Astrocyte of the spinal cord (primary cell): ENCODE data around the gene ALDH1A2.

Experiments
- DNase-seq: peaks from one replicate; pipeline ENCODE4 v3.0.0; 2011; ENCODE audit warnings: low read depth, low spot score
- H3K4me3 ChIP-seq: 2 replicates; pipeline ENCODE4 v1.5.1; 2011; ENCODE audit warnings: low read depth, mild to moderate bottlenecking, low read length, moderate library complexity
- CTCF ChIP-seq: IDR thresholded peaks from 2 replicates; pipeline ENCODE4 v1.5.1; 2012; ENCODE audit warnings: low read depth, mild to moderate bottlenecking, low read length, inconsistent platforms
- in situ Hi-C: cut with HindIII; loops from 2 replicates; pipeline ENCODE4 v1.10.0; 2017; ENCODE audit warnings: low sequenced_read_pairs

The ALDH1A2 gene

DNA sequence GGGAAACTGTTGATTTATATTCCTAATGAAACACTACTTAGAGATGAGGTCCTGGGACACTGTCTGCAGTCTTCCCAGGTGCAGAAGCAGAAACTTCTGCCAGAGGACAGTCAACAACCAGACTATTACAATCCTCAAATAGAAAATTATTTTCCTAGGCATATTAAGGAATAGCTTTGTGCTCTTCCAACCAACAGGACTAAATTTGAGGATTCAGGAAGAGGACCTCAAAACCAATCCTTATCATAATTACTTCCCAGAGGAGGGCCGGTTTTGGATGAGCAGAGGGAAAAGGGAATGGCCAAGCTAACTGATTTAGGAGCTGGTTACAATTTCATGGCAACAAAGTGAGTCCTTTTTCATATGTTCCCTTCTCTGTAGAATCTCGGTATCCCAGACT, 21.0 kb downstream of the ALDH1A2 start:
- no peak overlapping the region for H3K4me3 ChIP-seq
- in situ Hi-C loops, result no loop called here
- DNase-seq, result no peak
- TF ChIP-seq CTCF, result no peak

GRCh38 chr15:58043192-58043903, 22.2 kb downstream of the ALDH1A2 start:
- in situ Hi-C loops, result no loop called here
- H3K4me3 ChIP-seq, result no peak overlapping the region
- peak; percentile 35 for DNase-seq
- peak; percentile 75 for TF ChIP-seq CTCF

GRCh38 chr15:58042006-58042405, 23.5 kb downstream of the ALDH1A2 start:
- no peak for DNase-seq
- no peak for TF ChIP-seq CTCF
- no peak overlapping the region for H3K4me3 ChIP-seq
- in situ Hi-C loops, result no loop called here

- in situ Hi-C loops, result no loop called here
- DNase-seq, result no peak
- H3K4me3 ChIP-seq, result no peak overlapping the region
- TF ChIP-seq CTCF, result no peak
These were observed 25.4 kb downstream of the ALDH1A2 start for GRCh38 chr15:58040150-58040549.

DNA sequence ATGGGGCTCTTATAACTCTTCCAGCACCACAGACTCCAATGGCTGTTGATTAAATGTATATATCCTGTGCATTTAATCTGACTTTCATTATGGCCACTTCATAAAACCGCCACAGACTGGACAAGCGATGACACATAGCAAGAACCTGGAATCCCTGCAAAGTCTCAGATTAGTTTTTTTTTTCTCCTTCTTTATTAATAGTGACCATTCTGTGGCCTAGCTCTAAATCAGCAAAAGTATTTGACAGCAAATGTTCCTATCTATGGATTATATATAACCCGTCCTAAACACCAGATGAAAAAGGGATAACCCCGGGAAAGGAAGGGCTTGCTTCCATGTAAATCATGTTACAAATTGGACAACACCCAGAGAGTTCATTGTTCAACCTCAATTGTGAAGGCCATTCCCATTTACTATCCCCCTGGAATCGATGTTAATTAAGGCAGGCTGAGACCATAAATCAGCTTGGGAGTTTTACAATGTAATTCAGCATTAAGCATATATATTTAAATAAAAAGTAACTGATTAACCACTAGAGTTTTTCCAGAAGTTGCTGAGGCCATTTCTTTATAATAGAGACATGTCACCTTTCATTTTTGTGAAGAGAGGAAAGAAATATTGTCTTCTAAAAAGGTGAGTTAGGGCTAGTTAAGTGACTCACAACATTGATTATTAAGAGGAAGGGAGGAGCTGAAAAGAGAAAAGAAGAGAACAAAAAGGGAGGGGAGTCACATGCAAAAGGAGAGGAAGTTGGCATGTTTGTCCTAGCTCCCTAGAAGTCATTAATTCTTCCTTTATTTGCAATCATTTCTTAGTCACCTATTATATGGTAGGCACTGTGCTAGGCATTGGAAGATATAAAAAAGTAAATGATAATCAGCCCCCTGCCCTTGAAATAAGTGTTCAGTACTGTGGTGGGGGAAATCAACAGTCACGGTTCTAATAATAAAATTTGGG, 26.2 kb downstream of the ALDH1A2 start:
- in situ Hi-C loops, result no loop called here
- no peak for TF ChIP-seq CTCF
- no peak overlapping the region for H3K4me3 ChIP-seq
- no peak for DNase-seq

DNA sequence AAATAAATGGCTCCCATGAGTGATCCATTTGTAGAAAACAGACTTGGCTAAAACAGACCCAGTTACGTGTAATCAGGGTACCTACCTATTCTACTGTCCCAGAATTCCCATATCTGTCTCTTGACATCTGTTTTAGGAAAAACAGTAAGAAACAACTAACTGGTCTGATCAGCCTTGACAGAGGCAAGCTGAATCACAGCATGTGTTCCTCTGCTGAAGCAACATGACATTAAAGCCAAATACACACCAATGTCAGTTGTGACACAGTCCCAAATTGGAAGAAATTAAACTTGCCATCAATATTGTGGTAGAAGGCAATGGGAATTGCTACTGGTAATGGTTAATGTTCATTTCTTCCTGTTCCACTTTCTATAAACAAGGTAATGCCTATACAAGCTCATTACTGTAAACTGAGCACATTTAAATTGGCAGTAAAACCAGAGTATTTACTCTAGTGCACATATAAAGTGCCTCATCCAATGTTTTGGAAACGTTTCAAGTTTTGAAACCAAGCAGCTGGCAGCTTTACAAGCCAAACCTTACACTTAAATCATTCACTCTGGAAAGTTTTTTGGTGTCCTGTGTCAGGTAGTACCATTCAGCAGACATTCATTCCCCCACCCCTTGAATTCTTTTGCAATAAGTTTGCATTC, 27.0 kb downstream of the ALDH1A2 start:
- no peak for TF ChIP-seq CTCF
- in situ Hi-C loops, result no loop called here
- no peak overlapping the region for H3K4me3 ChIP-seq
- peak; percentile 70 for DNase-seq
